BLaER1 treated with 17β-estradiol and CSF1 and Interleukin-3, amounts not matched to agents 10 nM and 100 nM (cell line): ENCODE measurements around the gene TTC7B.

Experiments
- H3K27ac ChIP-seq, 11 experiments: shearing (Covaris generic); formaldehyde crosslinking; 2 replicates each; pipeline ENCODE4 v1.8.1; 2022
- H3K27me3 ChIP-seq, 11 experiments: shearing (Covaris generic); formaldehyde crosslinking; 2 replicates each; pipeline ENCODE4 v1.8.1; 2022
- H3K36me3 ChIP-seq, 11 experiments: shearing (Covaris generic); formaldehyde crosslinking; 2 replicates each; pipeline ENCODE4 v1.8.1; 2022
- H3K4me1 ChIP-seq, 10 experiments: shearing (Covaris generic); formaldehyde crosslinking; 2 replicates each; pipeline ENCODE4 v1.8.1; 2022
- H3K4me2 ChIP-seq, 11 experiments: shearing (Covaris generic); formaldehyde crosslinking; 2 replicates each; pipeline ENCODE4 v1.8.1; 2022
- H3K4me3 ChIP-seq, 10 experiments: shearing (Covaris generic); formaldehyde crosslinking; 2 replicates each; pipeline ENCODE4 v1.8.1; 2022
- H3K9ac ChIP-seq, 11 experiments: shearing (Covaris generic); formaldehyde crosslinking; 2 replicates each; pipeline ENCODE4 v1.8.1; 2022
- H3K9me3 ChIP-seq, 11 experiments: shearing (Covaris generic); formaldehyde crosslinking; replicated peaks in 1 of 11; 2 replicates each; pipeline ENCODE4 v1.8.1; 2022
- H4K20me1 ChIP-seq, 11 experiments: shearing (Covaris generic); formaldehyde crosslinking; 2 replicates each; pipeline ENCODE4 v1.8.1; 2022
- Cebpa-rat ChIP-seq, 11 experiments: shearing (Covaris generic); IDR thresholded peaks; 2 replicates each; pipeline ENCODE4 v1.8.1; 2022

Gene TTC7B

GRCh38 chr14:90483571-90483974 lies 332.7 kb downstream of the TTC7B start:
- peaks cover 19 to 59% (median 51%) of the 10 kb centered on the region in 10 experiments for H3K4me1 ChIP-seq
- peaks cover 30 to 44% (median 35%) of the 10 kb centered on the region in 11 experiments for H3K9me3 ChIP-seq
- H3K27ac ChIP-seq: peak overlapping the region in 8 of 11 experiments; percentile 64 to 93 (median 89); a peak in 15 of 22 replicates
- H3K36me3 ChIP-seq: peaks cover 0 to 5% (median 0%) of the 10 kb centered on the region in 11 experiments; a peak in 2 of 22 replicates
- no peaks in the 10 kb centered on the region for H3K27me3 ChIP-seq
- TF ChIP-seq Cebpa-rat (IDR thresholded peaks at IDR 0.05): peak in 6 of 11 experiments; percentile 58 to 89 (median 76); a peak in 9 of 22 replicates
- no peaks in the 10 kb centered on the region for H4K20me1 ChIP-seq
- H3K4me3 ChIP-seq: peak overlapping the region in 6 of 10 experiments; percentile 1 to 29 (median 24); a peak in 5 of 20 replicates
- H3K9ac ChIP-seq: peak overlapping the region in 9 of 11 experiments; percentile 8 to 82 (median 76); a peak in 14 of 22 replicates
- peak overlapping the region; percentile 48 to 89 (median 79) for H3K4me2 ChIP-seq

- Histone ChIP-seq H3K4me3 (peak overlapping the region in 2 of 10 experiments; percentile 26 to 29; a peak in 3 of 20 replicates), H3K27ac (peak overlapping the region in 8 of 11 experiments; percentile 55 to 93 (median 89); a peak in 15 of 22 replicates), H3K36me3 (peaks cover 0 to 5% (median 0%) of the 10 kb centered on the region in 11 experiments; a peak in 2 of 22 replicates), H3K4me2 (peak overlapping the region; percentile 48 to 89 (median 79); a peak in 21 of 22 replicates), H3K4me1 (peaks cover 19 to 59% (median 51%) of the 10 kb centered on the region in 10 experiments), H3K9me3 (peaks cover 32 to 48% (median 40%) of the 10 kb centered on the region in 11 experiments), H4K20me1 (no peaks in the 10 kb centered on the region), H3K27me3 (no peaks in the 10 kb centered on the region), H3K9ac (peak overlapping the region in 7 of 11 experiments; percentile 63 to 82 (median 81); a peak in 11 of 22 replicates)
- no peak for TF ChIP-seq Cebpa-rat (IDR thresholded peaks at IDR 0.05)
These were observed 333.1 kb downstream of the TTC7B start for GRCh38 chr14:90483117-90483516.

GRCh38 chr14:90475298-90475697 lies 340.9 kb downstream of the TTC7B start:
- no peak for TF ChIP-seq Cebpa-rat (IDR thresholded peaks at IDR 0.05)
- Histone ChIP-seq H3K4me1 (no peaks in the 10 kb centered on the region), H3K27ac (no peak overlapping the region), H3K36me3 (peaks cover 0 to 8% (median 0%) of the 10 kb centered on the region in 11 experiments; a peak in 2 of 22 replicates), H3K4me2 (no peak overlapping the region), H3K9me3 (peaks cover 85 to 98% (median 92%) of the 10 kb centered on the region in 11 experiments), H3K4me3 (no peak overlapping the region), H3K27me3 (no peaks in the 10 kb centered on the region), H3K9ac (no peak overlapping the region), H4K20me1 (no peaks in the 10 kb centered on the region)
